ENCODE measurements around the gene MYLIP.

MYLIP gene

DNA sequence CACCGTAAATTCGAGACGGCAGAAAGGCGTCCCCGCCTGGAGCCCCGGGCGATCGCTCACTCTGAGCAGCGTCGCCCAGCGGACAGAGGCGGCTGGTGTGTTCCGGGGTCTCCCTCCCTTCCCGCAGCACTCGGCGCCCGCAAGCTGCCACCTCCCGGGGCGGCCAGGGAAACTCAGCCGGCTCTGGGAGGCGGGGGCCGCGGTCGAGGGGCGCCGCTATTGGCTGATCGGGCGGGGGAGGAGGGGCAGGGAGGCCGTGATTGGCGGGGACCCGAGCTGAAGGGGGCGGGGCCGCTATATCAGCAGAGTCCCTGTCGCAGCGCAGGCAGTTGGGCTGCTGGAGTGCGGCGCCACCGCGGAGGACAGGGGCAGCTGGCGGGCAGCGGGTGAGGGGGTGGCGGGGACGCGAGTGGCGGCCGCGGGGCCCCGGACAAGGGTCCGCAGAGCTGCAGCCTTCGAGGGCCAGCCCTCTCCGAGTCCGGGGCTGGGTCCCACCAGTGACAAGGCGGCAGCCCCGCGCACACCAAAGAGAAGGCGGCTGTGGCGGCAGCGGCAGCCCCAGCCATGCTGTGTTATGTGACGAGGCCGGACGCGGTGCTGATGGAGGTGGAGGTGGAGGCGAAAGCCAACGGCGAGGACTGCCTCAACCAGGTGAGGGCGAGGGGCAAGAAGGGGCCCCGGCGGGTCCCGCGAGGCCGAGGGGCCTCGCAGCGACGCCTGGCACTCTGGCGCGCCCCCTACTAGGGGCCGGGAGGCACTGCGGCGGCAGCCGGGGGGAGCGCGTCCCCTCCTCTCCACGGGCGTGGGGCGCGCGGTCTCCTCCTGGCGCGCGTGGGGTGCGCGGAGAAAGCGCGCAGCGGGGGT, at the start of gene MYLIP:
TSS of gene MYLIP (plus strand) at position 328 of the 864 bp plus-strand sequence. CDS start at position 565, 237 bp downstream.
- no peak for FAIRE-seq

DNA sequence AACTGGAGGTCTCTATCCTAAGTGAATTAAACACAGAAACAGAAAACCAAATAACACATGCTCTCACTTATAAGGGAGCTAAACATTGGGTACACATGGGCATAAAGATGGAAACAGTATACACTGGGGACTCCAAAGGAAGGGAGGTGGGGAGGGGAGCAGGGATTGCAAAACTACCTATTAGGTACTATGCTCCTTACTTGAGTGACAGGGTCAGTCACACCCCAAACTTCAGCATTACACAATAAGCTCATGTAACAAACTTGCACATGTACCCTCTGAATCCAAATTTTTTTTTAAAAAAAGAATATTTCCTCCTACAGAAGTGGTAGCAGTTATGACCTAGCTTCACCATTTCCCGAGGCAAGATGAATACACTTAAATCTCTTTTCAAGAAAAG, 49.5 kb upstream of the MYLIP start:
- FAIRE-seq, result no peak

DNA sequence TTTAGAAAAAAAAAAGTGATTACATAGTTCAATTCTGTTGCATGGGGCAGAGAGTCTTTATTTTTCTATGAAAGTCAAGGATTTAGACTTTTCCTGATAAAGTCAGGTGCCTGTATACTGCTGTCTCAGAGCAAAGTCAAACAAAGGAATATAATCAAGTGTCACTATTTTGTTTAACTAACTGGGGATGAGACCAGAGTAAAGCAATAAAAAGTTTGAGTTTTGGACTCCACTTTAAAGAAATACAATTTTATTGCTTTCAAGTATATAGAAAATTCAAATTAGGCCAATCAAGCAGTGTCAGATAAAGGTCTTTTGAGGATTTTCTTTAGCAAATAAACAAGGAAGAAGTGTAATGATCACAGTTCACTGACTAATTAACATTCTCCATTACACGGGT, 48.7 kb upstream of the MYLIP start:
- FAIRE-seq, result no peak

DNA sequence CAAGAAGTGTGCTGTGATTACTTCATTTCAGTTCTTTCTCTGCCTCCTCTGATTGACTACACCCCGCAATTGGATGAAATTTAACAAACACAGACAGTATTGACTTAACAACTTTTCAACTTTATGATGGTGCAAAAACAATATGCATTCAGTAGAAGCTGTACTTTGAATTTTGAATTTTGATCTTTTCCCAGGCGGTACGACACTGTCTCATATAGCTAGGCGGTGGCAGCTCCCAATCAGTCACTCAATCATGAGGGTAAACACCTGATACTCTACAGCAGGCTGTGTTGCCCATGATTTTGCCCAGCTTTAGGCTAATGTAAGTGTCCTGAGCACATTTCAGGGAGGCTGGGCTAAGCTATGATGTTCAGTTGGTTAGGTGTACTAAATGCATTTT, 47.6 kb upstream of the MYLIP start:
- FAIRE-seq, result no peak

DNA sequence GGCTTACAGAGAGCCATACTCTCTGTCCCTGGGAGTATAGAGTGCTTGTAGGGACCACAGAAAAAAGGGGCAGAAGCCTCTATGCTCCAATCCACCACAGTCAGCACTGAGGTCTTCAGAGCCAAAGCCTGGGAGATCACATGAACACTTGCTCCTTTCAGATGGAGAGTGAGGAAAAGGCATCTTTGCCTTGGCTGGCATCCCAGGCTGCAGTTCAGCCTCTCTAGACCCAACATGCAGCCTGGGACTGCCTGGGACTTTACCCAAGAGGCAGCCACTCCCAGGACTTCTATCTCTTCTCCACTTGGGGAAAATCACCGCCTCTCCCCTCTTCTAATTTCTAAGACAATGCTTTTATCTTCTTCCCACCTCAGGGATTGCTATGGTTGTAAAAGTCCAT, 46.5 kb upstream of the MYLIP start:
- FAIRE-seq, result no peak

GRCh38 chr6:16086965-16087364, 41.9 kb upstream of the MYLIP start:
- FAIRE-seq, result no peak

DNA sequence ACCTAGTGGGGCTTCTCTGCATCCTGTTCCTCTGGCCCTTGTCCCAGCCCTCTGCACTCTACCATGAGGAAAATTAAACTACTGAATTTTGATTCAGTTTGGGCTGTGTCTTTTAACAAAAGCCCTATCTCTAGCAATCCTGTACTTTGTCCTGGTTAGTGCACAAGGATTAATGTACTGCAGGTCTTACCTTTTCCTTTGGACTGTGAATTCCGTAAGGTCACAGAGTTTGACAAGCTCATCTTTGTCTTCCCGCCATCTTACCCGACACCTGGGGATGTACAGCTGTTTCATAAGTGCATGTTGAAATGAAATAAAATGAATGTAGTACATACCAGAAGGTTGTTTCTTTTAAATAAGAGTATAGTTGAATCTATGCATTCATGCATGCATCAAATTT, 41.5 kb upstream of the MYLIP start:
- FAIRE-seq, result no peak

DNA sequence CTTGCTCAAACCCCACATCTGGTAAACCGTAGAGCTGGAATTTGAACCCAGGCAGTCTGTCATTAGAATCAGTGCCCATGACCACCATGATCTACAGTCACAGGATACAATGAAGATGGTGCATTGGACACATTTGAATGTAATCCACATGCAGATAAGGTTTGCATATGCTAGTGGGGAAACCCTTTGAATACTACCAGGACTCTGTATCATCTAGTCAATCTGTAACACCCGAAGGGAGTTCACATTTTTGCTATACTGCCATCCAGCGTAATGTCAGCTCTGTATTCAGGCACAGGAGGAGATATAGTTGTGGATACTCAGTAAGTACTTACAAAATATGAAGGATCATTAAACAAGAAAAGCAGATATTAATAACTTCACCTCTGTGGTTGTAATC, 40.5 kb upstream of the MYLIP start:
- no peak for FAIRE-seq

GRCh38 chr6:16089232-16090062, 39.4 kb upstream of the MYLIP start:
- FAIRE-seq, result no peak

- FAIRE-seq, result no peak
Observed at GRCh38 chr6:16090452-16090851, 38.4 kb upstream of the MYLIP start.

DNA sequence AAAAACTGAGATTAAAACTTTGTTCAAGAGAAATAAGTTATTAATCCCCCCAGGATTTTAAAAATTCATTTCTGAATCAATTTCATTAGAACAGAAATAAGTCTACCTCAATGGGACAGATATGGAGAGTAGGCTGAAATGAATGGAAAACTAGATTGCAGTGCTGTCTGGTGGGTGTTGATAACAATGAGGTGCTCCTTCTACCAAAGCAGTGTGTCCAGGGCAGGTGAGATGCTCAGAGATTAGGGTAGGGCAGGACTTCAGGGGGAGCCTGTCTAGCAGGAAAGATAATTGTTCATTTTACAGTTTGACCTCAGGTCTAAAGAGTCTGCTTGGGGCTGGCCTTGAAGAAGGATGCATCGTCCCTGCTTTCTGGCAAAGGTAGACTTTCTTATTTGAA, 38.0 kb upstream of the MYLIP start:
- no peak for FAIRE-seq

DNA sequence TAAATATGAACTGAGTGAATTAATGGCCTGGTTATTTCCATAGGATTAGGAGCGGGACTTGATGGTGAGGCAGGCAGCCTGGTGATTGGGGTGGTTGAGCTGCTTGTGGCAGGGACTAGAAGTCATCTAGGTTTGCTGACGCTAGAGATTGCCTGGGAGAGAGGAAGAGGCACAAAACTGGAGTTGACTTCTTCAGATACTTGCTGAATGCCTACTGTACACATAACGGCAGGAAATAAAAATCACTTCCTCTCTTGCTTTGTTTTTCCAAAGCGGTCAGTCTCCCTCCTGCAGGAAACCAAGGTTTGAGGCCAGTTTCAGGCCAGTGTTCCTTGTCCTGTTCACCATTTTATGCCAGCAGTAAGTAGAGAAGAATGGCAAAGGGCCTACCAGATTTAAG, 36.7 kb upstream of the MYLIP start:
- FAIRE-seq, result no peak

DNA sequence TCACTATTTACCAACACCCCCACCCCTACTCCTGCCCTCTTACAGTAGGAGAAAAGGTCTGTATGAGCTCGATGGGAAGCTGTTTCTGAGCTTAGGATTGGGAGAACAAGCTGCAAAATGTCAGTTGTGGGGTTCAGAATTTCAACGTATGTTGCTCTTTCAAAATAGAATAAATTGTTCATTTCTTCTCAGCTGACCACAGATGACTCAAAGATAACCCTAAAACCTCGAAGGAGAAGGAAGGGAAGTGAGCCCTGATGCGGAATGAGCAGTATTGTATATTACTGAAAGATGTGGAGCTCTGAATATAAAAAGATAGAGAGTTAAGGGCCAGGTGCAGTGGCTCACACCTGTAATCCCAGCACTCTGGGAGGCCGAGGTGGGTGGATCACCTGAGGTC, 35.9 kb upstream of the MYLIP start:
- no peak for FAIRE-seq

DNA sequence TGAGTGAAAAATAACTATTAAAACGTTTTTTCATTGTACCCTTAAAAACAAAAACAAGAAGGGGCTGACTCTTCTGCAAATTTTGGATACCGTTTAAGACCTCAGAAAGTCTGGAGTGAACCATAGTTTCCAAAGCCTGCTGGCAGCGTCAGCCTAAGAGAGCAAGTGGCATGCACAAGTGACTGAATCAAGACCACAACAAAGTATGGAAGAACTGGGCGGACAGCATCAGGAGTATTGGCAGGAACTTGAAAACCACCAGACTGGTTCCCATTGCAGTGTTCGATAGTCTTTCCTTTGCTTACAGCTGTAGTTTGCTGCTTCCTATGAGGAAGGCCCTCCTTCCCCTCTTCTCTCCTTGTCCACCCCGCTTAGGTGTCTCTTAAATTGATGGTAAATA, 33.7 kb upstream of the MYLIP start:
- FAIRE-seq, result no peak

DNA sequence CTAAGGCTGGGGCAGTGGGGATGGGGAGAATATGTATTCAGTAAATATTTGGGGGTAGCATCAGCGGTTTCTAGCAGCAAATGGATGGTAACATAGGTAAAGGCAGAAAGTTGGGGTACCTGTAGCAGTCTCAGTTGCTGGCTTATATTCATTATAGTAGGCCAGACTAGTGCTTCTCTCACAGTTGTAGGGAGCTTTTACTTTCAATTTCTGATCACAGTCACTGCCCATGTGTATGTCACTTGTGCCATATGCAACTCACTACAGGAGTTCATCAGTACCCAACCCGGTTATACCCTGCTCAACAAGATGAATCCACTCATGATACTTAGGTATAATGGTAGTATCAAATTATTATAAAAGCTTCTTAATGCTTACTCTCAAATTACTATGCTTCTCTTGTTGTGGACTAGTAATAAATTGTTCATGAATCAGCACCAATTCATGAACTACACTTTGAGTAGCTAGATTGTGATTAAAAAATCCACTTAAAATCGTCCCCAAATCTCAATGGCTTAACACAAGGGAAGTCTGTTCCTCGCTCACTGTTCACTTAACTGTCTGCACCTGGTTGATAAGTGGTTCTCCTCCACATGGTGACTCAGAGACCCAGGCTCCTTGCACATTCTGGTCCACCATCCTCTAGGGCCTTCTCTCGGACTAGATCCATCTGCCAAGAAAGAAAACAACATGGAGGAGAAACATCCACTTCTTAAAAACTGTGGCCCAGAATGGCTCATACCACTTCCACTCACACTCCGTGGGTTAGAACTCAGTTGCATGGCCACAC, 31.3 kb upstream of the MYLIP start:
- no peak for FAIRE-seq

GRCh38 chr6:16098211-16098610, 30.7 kb upstream of the MYLIP start:
- FAIRE-seq, result no peak

DNA sequence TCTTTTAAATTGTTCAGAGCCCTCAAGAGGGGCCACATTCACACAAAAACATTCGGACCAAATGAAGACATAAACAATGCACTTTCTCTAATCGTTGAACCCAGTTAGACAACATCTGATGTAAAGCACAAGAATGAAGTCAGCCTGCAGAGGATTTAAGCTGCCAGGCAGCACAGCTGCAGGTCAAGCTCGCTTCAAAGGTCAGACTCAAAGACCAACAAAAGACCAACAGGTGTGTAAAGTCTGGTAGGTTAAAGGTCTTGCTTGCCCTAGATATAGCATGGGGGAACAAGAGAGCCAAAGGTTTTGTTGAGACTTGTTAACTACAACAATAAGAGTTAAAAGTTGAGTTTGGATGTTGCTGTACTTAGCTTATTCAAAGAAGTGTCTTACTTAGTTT, 26.7 kb upstream of the MYLIP start:
- FAIRE-seq, result no peak

GRCh38 chr6:16103722-16104121, 25.2 kb upstream of the MYLIP start:
- FAIRE-seq, result no peak

- FAIRE-seq, result no peak
Observed at GRCh38 chr6:16104624-16105433, 24.1 kb upstream of the MYLIP start.

DNA sequence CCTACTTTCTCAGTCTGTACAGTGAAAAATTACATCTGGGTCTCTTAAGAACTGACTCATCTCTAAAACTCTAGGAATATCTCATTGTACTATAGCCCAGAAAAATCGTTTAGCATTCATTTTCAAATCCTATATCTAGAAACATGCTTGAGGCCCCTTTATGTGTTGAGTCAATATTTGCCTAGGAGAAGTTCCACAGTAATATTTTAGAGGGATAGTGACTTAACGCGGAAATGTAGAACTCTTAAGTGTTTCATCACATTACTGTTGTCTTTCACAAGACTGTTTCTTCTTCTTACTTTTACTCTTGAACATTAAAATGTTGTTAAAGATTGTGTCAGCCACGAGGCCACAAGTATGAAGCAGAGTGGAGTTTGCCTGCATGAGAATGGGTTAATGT, 23.0 kb upstream of the MYLIP start:
- FAIRE-seq, result no peak

GRCh38 chr6:16106991-16107787, 21.7 kb upstream of the MYLIP start:
- FAIRE-seq, result no peak

GRCh38 chr6:16108419-16108818, 20.5 kb upstream of the MYLIP start:
- no peak for FAIRE-seq

Data from G401.6 (cell line).